Breast epithelium (tissue), 4 donors: ENCODE data around the gene RNASE8. TPM values are rescaled to one million over a fixed set of nuclear protein-coding genes. Genes with fewer than 3 reads are reported as not detected.
A peak's percentile ranks its signal among the peaks of the same experiment; 100 is the strongest.

Experiments
- DNase-seq, 2 donors: peaks; one replicate each; pipeline ENCODE4 v3.0.0-alpha.2; 2019; ENCODE audit warnings: low spot score in 2 of 2
- H3K27ac ChIP-seq, 2 donors: fragments of 200-600 bp; sonication (generic) in 1 of 2; one replicate each; pipeline ENCODE4 v1.5.1; 2016 to 2019; ENCODE audit warnings: mild to moderate bottlenecking in 1 of 2
- H3K27me3 ChIP-seq, 2 donors: fragments of 200-600 bp; sonication (generic) in 1 of 2; one replicate each; pipeline versions ENCODE4 v1.5.1 to v1.6.0; 2017 to 2019; ENCODE audit warnings: control low read depth in 1 of 2, mild to moderate bottlenecking in 1 of 2
- H3K36me3 ChIP-seq: fragments of 200-600 bp; one replicate; pipeline ENCODE4 v1.5.1; 2019
- H3K4me1 ChIP-seq, 2 donors: fragments of 200-600 bp; sonication (generic); one replicate each; pipeline ENCODE4 v1.5.1; 2016 to 2019; ENCODE audit warnings: control low read depth in 1 of 2
- H3K4me3 ChIP-seq, 3 donors: fragments of 200-600 bp; sonication (generic); 1 replicate in 2 of 3; 2 replicates in 1 of 3; pipeline ENCODE4 v1.5.1; 2016 to 2019; ENCODE audit warnings: mild to moderate bottlenecking in 3 of 3, moderate library complexity in 2 of 3
- H3K9me3 ChIP-seq, 2 donors: fragments of 200-600 bp; sonication (generic) in 1 of 2; one replicate each; pipeline ENCODE4 v1.5.1; 2016 to 2019; ENCODE audit warnings: control low read depth in 1 of 2
- CTCF ChIP-seq, 3 donors: fragments of 450-650 bp; IDR thresholded peaks; one replicate each; pipeline ENCODE4 v1.5.1; 2016 to 2017; ENCODE audit warnings: antibody characterized with exemption in 3 of 3, mild to moderate bottlenecking in 3 of 3, moderate library complexity in 3 of 3
- POLR2A ChIP-seq: fragments of 450-650 bp; IDR thresholded peaks from one replicate; pipeline ENCODE4 v1.6.1; 2016; ENCODE audit warnings: antibody characterized with exemption, mild to moderate bottlenecking, moderate library complexity
- POLR2AphosphoS5 ChIP-seq, 3 donors: sonication (generic); formaldehyde crosslinking; IDR thresholded peaks; one replicate each; pipeline ENCODE4 v1.6.1; 2017; ENCODE audit warnings: antibody characterized with exemption in 3 of 3
- intact Hi-C: fragments of 100-400 bp; cut with DNase I; formaldehyde crosslinking; loops from one replicate; pipeline ENCODE4 v1.15.1; 2023; ENCODE audit warnings: low total_unique reads
- total RNA-seq, 3 donors: library from RNA; depleted of rRNA; stranded (reverse); fragments of >200 nt; gene quantifications; one replicate each; pipeline ENCODE4 v1.1.0, GENCODE V29; 2016

Gene RNASE8
- total RNA-seq, 3 donors from 2014 or later, result not detected

- peak overlapping the region in 1 of 3 donors; percentile 42 for H3K4me3 ChIP-seq
- H3K4me1 ChIP-seq, result peaks cover 8 to 17% of the 10 kb centered on the region in 2 donors
- DNase-seq, result peak; percentile 77 to 82
- H3K9me3 ChIP-seq, result no peaks in the 10 kb centered on the region
- H3K27me3 ChIP-seq, result no peaks in the 10 kb centered on the region
- peak overlapping the region; percentile 71 to 99 for H3K27ac ChIP-seq
- H3K36me3 ChIP-seq, result no peaks in the 10 kb centered on the region
- TF ChIP-seq CTCF (IDR thresholded peaks at IDR 0.05), result peak; percentile 66 to 87 (median 76)
- no peak for TF ChIP-seq POLR2A
- TF ChIP-seq POLR2AphosphoS5 (IDR thresholded peaks at IDR 0.05), result peak in 2 of 3 donors; percentile 30 to 38
- intact Hi-C loops, result no loop called here
Measured at GRCh38 chr14:21106498-21107282, 49.1 kb downstream of the RNASE8 start.

GRCh38 chr14:21107283-21107800 is 49.7 kb downstream of the RNASE8 start:
- no peak overlapping the region for H3K4me3 ChIP-seq
- no peaks in the 10 kb centered on the region for H3K9me3 ChIP-seq
- TF ChIP-seq POLR2AphosphoS5 (IDR thresholded peaks at IDR 0.05), result no peak
- no peak for TF ChIP-seq POLR2A
- TF ChIP-seq CTCF (IDR thresholded peaks at IDR 0.05), result no peak
- peak overlapping the region; percentile 71 to 99 for H3K27ac ChIP-seq
- DNase-seq, result no peak
- H3K36me3 ChIP-seq, result no peaks in the 10 kb centered on the region
- intact Hi-C loops, result no loop called here
- H3K27me3 ChIP-seq, result no peaks in the 10 kb centered on the region
- peaks cover 8 to 17% of the 10 kb centered on the region in 2 donors for H3K4me1 ChIP-seq

Other genes with a start within 250 kb of the RNASE8 start
- not detected for gene RNASE3, start 166.4 kb upstream of the RNASE8 start, total RNA-seq
- 1 to 10 TPM; 1.3 to 3.2 (median 2.0) TPM for gene RNASE2, start 102.3 kb upstream of the RNASE8 start, total RNA-seq
- 100 to 1,000 TPM in 1 of 3 donors, 10 to 100 TPM in 2; 78.6 to 105 (median 89.5) TPM for gene METTL17, start 67.8 kb upstream of the RNASE8 start, total RNA-seq
- under 1 TPM in 1 of 3 donors, not detected in 2; 0.59 TPM for gene SLC39A2, start 58.5 kb upstream of the RNASE8 start, total RNA-seq
- gene NDRG2, start 32.8 kb upstream of the RNASE8 start, total RNA-seq, result 100 to 1,000 TPM; 251 to 693 (median 258) TPM
- under 1 TPM in 1 of 3 donors, not detected in 2; 0.15 TPM for gene TPPP2, start 27.6 kb upstream of the RNASE8 start, total RNA-seq
- not detected for gene RNASE13, start 23.0 kb upstream of the RNASE8 start, total RNA-seq
- gene RNASE7, start 15.5 kb upstream of the RNASE8 start, total RNA-seq, result 1 to 10 TPM in 2 of 3 donors, not detected in 1; 1.6 to 3.1 TPM
- gene ARHGEF40, start 12.5 kb downstream of the RNASE8 start, total RNA-seq, result 10 to 100 TPM; 33.7 to 51.4 (median 40.6) TPM
- 10 to 100 TPM; 32.4 to 62.2 (median 32.8) TPM for gene ZNF219, start 40.8 kb downstream of the RNASE8 start, total RNA-seq
- gene TMEM253, start 43.2 kb downstream of the RNASE8 start, total RNA-seq, result 1 to 10 TPM in 1 of 3 donors, under 1 TPM in 2; 0.44 to 1.3 (median 0.98) TPM
- not detected for gene OR5AU1, start 98.2 kb downstream of the RNASE8 start, total RNA-seq
- 100 to 1,000 TPM; 386 to 760 (median 480) TPM for gene HNRNPC, start 211.6 kb downstream of the RNASE8 start, total RNA-seq
- gene RPGRIP1, start 222.3 kb downstream of the RNASE8 start, total RNA-seq, result 10 to 100 TPM in 1 of 3 donors, under 1 TPM in 2; 0.33 to 10.4 (median 0.48) TPM